ENCODE data around the gene CCDC91.
A peak's percentile ranks its signal among the peaks of the same experiment; 100 is the strongest.
"Not testable (repeated sequence)": the region's sequence is repeated elsewhere in the genome, so short reads cannot be mapped to it uniquely, and the experiment has no call there.

CCDC91 gene

DNA sequence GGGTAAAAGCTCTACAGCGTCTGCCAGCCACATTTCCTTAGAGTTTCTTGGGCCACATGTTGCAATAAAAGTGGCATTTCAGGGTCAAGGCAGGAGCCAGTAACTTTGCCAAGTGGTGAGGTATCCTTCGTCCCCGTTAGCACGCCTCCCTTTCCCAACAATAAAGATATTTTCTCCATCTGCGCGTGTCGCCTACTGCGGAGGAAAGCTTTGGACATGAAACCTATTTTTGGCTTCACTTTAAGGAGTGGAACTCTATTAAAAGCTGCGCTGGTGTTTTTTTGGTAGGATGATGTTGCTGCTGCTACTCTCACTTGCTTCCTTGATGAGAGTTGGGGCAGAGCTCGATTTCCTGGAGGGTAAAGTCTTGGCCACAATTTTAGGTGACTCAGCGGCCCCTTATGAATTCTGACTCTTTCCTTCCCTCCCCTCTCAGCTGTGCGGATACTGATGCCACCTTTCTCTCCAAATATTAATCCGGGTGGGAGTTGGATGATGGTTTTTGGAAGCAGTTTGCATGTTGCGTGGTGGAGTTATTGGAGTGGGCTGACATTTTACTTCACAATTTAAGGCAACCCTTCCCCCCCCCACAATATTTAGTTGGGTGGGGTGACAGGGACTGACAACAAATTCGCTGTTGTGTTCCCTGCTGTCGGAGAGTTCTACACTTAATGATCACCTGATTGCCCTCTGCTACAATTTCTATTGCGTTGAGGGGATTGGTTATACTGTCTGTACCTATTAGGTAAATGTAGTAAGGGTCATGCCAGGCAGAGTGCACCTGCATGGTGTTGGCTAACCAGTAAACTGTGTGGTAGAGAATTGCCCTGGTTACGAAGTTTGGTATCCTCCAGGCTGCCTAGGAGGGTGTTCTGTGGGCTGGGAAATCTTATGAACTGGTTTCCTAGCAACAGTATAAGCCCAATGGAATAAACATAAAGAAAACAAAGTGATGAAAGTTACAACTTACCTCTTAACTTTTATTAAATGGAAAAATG is 1.1 kb downstream of the CCDC91 start:
- H3K4me1 ChIP-seq (ENCODE audit: control insufficient read depth, insufficient read depth, low read length), result peaks cover 14% of the 10 kb centered on the region
- H3K27me3 ChIP-seq (ENCODE audit: control insufficient read depth, insufficient read depth, low read length), result no peaks in the 10 kb centered on the region
- H3K27ac ChIP-seq (ENCODE audit: low read depth, low read length), result peak overlapping the region; percentile 100
- no peaks in the 10 kb centered on the region for H3K36me3 ChIP-seq (ENCODE audit: control insufficient read depth, insufficient read depth, low read length)
- H3K9ac ChIP-seq (ENCODE audit: low read length), result peak overlapping the region; percentile 98
- H3K4me3 ChIP-seq (ENCODE audit: low read length), result peak overlapping the region; percentile 90

DNA sequence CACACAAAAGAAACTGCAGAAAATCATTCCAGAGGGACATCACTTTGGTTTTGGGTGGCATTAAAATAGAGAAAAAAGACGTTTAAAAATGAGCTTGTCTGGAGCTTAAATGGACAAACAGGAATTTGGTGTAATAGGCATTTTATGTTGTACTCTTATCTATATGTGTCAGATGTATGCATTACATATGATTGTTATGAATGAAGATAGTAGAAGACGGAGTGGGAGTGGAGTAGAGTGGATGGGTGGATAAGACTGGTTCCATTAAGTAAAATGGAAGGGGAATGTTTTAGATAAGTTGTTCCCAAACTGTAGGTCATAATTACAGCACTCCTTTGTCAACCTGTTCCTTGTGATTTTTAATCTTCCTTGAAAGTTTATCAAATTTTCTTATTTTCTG is 1.9 kb downstream of the CCDC91 start:
- H3K4me1 ChIP-seq (ENCODE audit: control insufficient read depth, insufficient read depth, low read length), result peaks cover 14% of the 10 kb centered on the region
- no peak overlapping the region for H3K9ac ChIP-seq (ENCODE audit: low read length)
- H3K36me3 ChIP-seq (ENCODE audit: control insufficient read depth, insufficient read depth, low read length), result no peaks in the 10 kb centered on the region
- no peaks in the 10 kb centered on the region for H3K27me3 ChIP-seq (ENCODE audit: control insufficient read depth, insufficient read depth, low read length)
- no peak overlapping the region for H3K4me3 ChIP-seq (ENCODE audit: low read length)
- peak overlapping the region; percentile 100 for H3K27ac ChIP-seq (ENCODE audit: low read depth, low read length)

DNA sequence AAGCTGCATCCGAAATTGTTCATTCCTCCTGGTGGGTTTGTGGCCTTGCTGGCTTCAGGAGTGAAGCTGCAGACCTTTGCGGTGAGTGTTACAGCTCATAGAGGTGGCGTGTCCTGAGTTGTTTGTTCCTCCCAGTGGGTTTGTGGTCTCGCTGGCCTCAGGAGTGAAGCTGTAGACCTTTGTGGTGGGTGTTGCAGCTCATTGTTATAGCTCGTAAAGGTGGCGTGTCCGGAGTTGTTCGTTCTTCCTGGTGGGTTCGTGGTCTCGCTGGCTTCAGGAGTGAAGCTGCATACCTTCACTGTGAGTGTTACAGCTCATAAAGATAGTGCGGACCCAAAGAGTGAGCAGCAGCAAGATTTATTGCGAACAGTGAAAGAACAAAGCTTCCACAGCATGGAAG is 4.4 kb downstream of the CCDC91 start:
- not testable (repeated sequence) for H3K27ac ChIP-seq (ENCODE audit: low read depth, low read length); H3K27me3 ChIP-seq (ENCODE audit: control insufficient read depth, insufficient read depth, low read length); H3K36me3 ChIP-seq (ENCODE audit: control insufficient read depth, insufficient read depth, low read length); H3K4me3 ChIP-seq (ENCODE audit: low read length); H3K9ac ChIP-seq (ENCODE audit: low read length)
- peaks cover 14% of the 10 kb centered on the region for H3K4me1 ChIP-seq (ENCODE audit: control insufficient read depth, insufficient read depth, low read length)

DNA sequence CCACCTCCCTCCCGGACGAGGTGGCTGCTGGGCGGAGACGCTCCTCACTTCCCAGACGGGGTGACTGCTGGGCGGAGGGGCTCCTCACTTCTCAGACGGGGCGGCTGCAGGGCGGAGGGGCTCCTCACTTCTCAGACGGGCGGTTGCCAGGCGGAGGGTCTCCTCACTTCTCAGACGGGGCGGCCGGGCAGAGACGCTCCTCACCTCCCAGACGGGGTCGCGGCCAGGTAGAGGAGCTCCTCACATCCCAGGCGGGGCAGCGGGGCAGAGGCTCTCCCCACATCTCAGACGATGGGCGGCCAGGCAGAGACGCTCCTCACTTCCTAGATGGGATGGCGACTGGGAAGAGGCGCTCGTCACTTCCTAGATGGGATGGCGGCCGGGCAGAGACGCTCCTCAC is 10.9 kb downstream of the CCDC91 start:
- H3K27ac ChIP-seq (ENCODE audit: low read depth, low read length); H3K4me1 ChIP-seq (ENCODE audit: control insufficient read depth, insufficient read depth, low read length); H3K4me3 ChIP-seq (ENCODE audit: low read length); H3K27me3 ChIP-seq (ENCODE audit: control insufficient read depth, insufficient read depth, low read length); H3K36me3 ChIP-seq (ENCODE audit: control insufficient read depth, insufficient read depth, low read length); H3K9ac ChIP-seq (ENCODE audit: low read length): not testable (repeated sequence)

- Histone ChIP-seq H3K4me1 (ENCODE audit: control insufficient read depth, insufficient read depth, low read length) (no peaks in the 10 kb centered on the region), H3K27me3 (ENCODE audit: control insufficient read depth, insufficient read depth, low read length) (no peaks in the 10 kb centered on the region), H3K4me3 (ENCODE audit: low read length) (no peak overlapping the region), H3K9ac (ENCODE audit: low read length) (no peak overlapping the region), H3K27ac (ENCODE audit: low read depth, low read length) (no peak overlapping the region), H3K36me3 (ENCODE audit: control insufficient read depth, insufficient read depth, low read length) (no peaks in the 10 kb centered on the region)
These were observed 12.3 kb downstream of the CCDC91 start for GRCh38 chr12:28202374-28203130.

DNA sequence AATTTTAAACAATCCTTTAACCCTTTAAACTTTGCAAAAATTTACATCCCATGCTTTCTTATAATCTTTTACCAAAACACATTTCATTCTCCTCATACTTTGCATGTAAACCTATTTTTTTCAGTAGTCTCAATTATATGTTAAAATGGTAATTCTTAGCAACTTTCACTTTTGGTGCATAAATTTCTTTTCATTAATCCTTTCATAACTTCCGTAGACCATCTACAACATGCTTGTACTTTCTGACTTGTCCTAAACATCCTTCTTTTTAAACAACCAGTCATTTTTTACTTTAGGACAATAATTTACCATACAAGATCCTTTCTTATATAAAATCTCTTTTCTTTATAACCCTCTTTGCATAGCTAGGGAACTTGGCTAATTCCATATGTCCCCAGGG is 19.5 kb downstream of the CCDC91 start:
- Histone ChIP-seq H3K9ac (ENCODE audit: low read length) (no peak overlapping the region), H3K4me3 (ENCODE audit: low read length) (no peak overlapping the region), H3K27ac (ENCODE audit: low read depth, low read length) (no peak overlapping the region), H3K27me3 (ENCODE audit: control insufficient read depth, insufficient read depth, low read length) (no peaks in the 10 kb centered on the region), H3K36me3 (ENCODE audit: control insufficient read depth, insufficient read depth, low read length) (no peaks in the 10 kb centered on the region), H3K4me1 (ENCODE audit: control insufficient read depth, insufficient read depth, low read length) (no peaks in the 10 kb centered on the region)

DNA sequence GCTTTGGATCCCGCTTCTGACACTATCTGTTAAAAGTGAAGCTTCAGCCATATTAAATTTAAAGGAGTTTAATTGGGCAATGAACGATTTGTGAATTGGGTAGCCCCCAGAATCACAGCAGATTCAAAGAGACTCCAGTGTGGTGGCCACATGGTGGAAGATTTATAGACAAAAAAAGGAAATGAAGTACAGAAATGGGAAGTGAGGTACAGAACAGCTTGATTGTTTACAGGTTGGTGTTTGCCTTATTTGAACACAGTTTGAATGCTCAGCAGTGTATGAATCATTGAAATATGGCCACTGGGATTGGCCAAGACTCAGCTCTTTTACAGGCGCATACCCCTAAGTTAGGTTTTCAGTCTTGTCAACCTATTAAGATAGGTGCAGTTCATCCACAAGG is 21.9 kb downstream of the CCDC91 start:
- Histone ChIP-seq H3K27me3 (ENCODE audit: control insufficient read depth, insufficient read depth, low read length) (no peaks in the 10 kb centered on the region), H3K9ac (ENCODE audit: low read length) (no peak overlapping the region), H3K27ac (ENCODE audit: low read depth, low read length) (no peak overlapping the region), H3K4me1 (ENCODE audit: control insufficient read depth, insufficient read depth, low read length) (no peaks in the 10 kb centered on the region), H3K4me3 (ENCODE audit: low read length) (no peak overlapping the region), H3K36me3 (ENCODE audit: control insufficient read depth, insufficient read depth, low read length) (no peaks in the 10 kb centered on the region)

DNA sequence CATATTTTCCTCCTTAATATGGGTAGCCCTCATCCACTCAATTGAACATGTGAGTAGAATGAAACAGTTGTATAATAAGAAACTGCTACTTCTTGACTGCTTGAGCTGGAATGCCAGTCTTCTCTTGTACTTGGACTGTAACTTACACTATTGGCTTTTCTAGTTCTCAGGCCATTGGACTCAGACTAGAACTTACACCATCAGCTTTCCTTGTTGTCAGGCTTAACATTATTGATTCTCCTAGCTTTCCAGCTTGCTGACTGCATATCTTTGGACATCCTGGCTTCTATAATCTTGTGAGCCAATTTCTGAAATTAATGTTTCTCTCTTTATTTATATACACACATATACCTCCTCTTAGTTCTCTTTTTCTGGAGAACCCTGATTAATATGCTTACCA is 24.8 kb downstream of the CCDC91 start:
- Histone ChIP-seq H3K9ac (ENCODE audit: low read length) (no peak overlapping the region), H3K4me1 (ENCODE audit: control insufficient read depth, insufficient read depth, low read length) (no peaks in the 10 kb centered on the region), H3K36me3 (ENCODE audit: control insufficient read depth, insufficient read depth, low read length) (no peaks in the 10 kb centered on the region), H3K27ac (ENCODE audit: low read depth, low read length) (no peak overlapping the region), H3K4me3 (ENCODE audit: low read length) (no peak overlapping the region), H3K27me3 (ENCODE audit: control insufficient read depth, insufficient read depth, low read length) (no peaks in the 10 kb centered on the region)

DNA sequence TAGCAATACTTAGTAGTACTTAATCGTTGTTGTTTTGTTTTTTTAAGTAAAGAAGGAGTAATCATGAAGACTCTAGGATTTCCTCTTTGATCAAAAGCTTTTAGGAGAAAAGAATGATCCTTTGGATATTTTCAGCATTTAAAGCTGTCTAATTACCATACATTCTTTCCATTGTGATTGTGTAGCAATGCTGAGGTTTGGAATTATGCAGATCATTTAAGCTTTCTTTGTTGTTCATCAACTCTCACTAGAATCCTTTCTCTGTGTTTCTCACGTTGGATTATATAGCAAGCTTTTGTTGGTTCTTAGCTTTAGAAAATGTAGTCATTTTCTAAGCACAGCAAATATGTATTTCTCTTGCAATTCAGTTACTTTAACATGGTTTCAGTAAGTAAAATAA is 25.8 kb downstream of the CCDC91 start:
- Histone ChIP-seq H3K4me1 (ENCODE audit: control insufficient read depth, insufficient read depth, low read length) (no peaks in the 10 kb centered on the region), H3K4me3 (ENCODE audit: low read length) (no peak overlapping the region), H3K36me3 (ENCODE audit: control insufficient read depth, insufficient read depth, low read length) (no peaks in the 10 kb centered on the region), H3K9ac (ENCODE audit: low read length) (no peak overlapping the region), H3K27me3 (ENCODE audit: control insufficient read depth, insufficient read depth, low read length) (no peaks in the 10 kb centered on the region), H3K27ac (ENCODE audit: low read depth, low read length) (no peak overlapping the region)

GRCh38 chr12:28217805-28218204 is 27.5 kb downstream of the CCDC91 start:
- H3K4me3 ChIP-seq (ENCODE audit: low read length), result no peak overlapping the region
- H3K9ac ChIP-seq (ENCODE audit: low read length), result no peak overlapping the region
- no peaks in the 10 kb centered on the region for H3K27me3 ChIP-seq (ENCODE audit: control insufficient read depth, insufficient read depth, low read length)
- no peaks in the 10 kb centered on the region for H3K4me1 ChIP-seq (ENCODE audit: control insufficient read depth, insufficient read depth, low read length)
- no peaks in the 10 kb centered on the region for H3K36me3 ChIP-seq (ENCODE audit: control insufficient read depth, insufficient read depth, low read length)
- no peak overlapping the region for H3K27ac ChIP-seq (ENCODE audit: low read depth, low read length)

DNA sequence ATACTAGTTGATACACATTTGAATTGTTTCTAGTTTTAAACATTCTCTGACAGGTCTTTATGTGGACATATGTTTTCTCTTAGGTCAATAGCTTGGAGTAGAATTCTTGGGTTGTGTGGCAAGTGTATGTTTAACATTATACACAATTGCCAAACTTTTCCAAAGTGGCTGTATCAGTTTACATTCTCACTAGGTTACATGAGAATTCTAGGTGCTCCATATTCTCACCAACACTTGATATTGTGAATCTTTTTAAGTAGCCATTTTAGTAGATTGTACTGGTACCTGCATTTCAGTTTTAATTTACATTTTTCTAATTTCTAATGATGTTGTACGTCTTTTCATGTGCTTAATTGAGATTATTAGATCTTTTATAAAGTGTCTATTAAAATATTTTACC is 28.6 kb downstream of the CCDC91 start:
- Histone ChIP-seq H3K9ac (ENCODE audit: low read length) (no peak overlapping the region), H3K4me3 (ENCODE audit: low read length) (no peak overlapping the region), H3K27me3 (ENCODE audit: control insufficient read depth, insufficient read depth, low read length) (no peaks in the 10 kb centered on the region), H3K36me3 (ENCODE audit: control insufficient read depth, insufficient read depth, low read length) (no peaks in the 10 kb centered on the region), H3K27ac (ENCODE audit: low read depth, low read length) (no peak overlapping the region), H3K4me1 (ENCODE audit: control insufficient read depth, insufficient read depth, low read length) (no peaks in the 10 kb centered on the region)

- no peak overlapping the region for H3K27ac ChIP-seq (ENCODE audit: low read depth, low read length)
- no peaks in the 10 kb centered on the region for H3K36me3 ChIP-seq (ENCODE audit: control insufficient read depth, insufficient read depth, low read length)
- no peak overlapping the region for H3K4me3 ChIP-seq (ENCODE audit: low read length)
- no peaks in the 10 kb centered on the region for H3K27me3 ChIP-seq (ENCODE audit: control insufficient read depth, insufficient read depth, low read length)
- no peak overlapping the region for H3K9ac ChIP-seq (ENCODE audit: low read length)
- no peaks in the 10 kb centered on the region for H3K4me1 ChIP-seq (ENCODE audit: control insufficient read depth, insufficient read depth, low read length)
These were observed 29.6 kb downstream of the CCDC91 start for GRCh38 chr12:28219827-28220226.

All from rectal smooth muscle tissue (tissue), 1 donor.